B cell (primary cell): ENCODE data around the gene INF2. TPM values are rescaled to one million over a fixed set of nuclear protein-coding genes. Genes with fewer than 3 reads are reported as not detected.
A peak's percentile ranks its signal among the peaks of the same experiment; 100 is the strongest.

Source experiments
- ATAC-seq: fragments of 200-7000 bp; cut with Tn5 transposase; one replicate; pipeline ENCODE4 v1.10.0; 2021; ENCODE audit warnings: low read depth, mild to moderate bottlenecking, moderate number of reproducible peaks, moderate library complexity
- CTCF ChIA-PET: fragments of 350-600 bp; sonication (Branson Sonifier 250); formaldehyde crosslinking; loops from one replicate; lab custom pipeline; 2021; ENCODE audit warnings: antibody characterized with exemption, inconsistent platforms; lab: Charles Lee
- POLR2A ChIA-PET: fragments of 350-600 bp; sonication (Branson Sonifier 250); formaldehyde crosslinking; loops from one replicate; lab custom pipeline; 2021; ENCODE audit warnings: antibody characterized with exemption; lab: Charles Lee
- DNase-seq: peaks from one replicate; pipeline ENCODE4 v3.0.0; 2013
- H2AFZ ChIP-seq: 2 replicates; pipeline ENCODE4 v1.6.1; 2012; ENCODE audit warnings: mild to moderate bottlenecking, low read depth, low read length; ENCODE audit not compliant: insufficient read depth, poor library complexity, severe bottlenecking
- H3K27ac ChIP-seq, 2 donors: 1 replicate in 1 of 2; 2 replicates in 1 of 2; pipeline ENCODE4 v1.5.1; 2012 to 2013; ENCODE audit warnings: low read length in 2 of 2, mild to moderate bottlenecking in 2 of 2, moderate library complexity in 1 of 2
- H3K27me3 ChIP-seq, 4 experiments: fragments of 200-600 bp in 1 of 4; sonication (generic) in 1 of 4; replicated peaks in 1 of 4; 1 replicate in 2 of 4; 2 replicates in 2 of 4; pipeline versions ENCODE4 v1.6.1 to v1.7.0; 2013 to 2016; ENCODE audit warnings: low read length in 3 of 4, mild to moderate bottlenecking in 2 of 4, mixed read lengths in 1 of 4, moderate library complexity in 1 of 4; ENCODE audit not compliant: insufficient read depth in 4 of 4, control insufficient read depth in 3 of 4; ENCODE audit errors: control extremely low read depth in 1 of 4
- H3K36me3 ChIP-seq, 2 experiments: replicated peaks in 1 of 2; 1 replicate in 1 of 2; 2 replicates in 1 of 2; pipeline versions ENCODE4 v1.6.1 to v1.7.1; 2013; ENCODE audit warnings: low read length in 1 of 2; ENCODE audit not compliant: insufficient read depth in 2 of 2, control insufficient read depth in 1 of 2; ENCODE audit errors: control extremely low read depth in 1 of 2, extremely low read depth in 1 of 2
- H3K4me1 ChIP-seq, 2 donors: fragments of 200-600 bp in 1 of 2; sonication (generic) in 1 of 2; 1 replicate in 1 of 2; 2 replicates in 1 of 2; pipeline versions ENCODE4 v1.5.1 to v1.6.1; 2013 to 2017; ENCODE audit warnings: low read length in 2 of 2; ENCODE audit not compliant: control insufficient read depth in 2 of 2, insufficient read depth in 2 of 2
- H3K4me2 ChIP-seq: replicated peaks from 2 replicates; pipeline ENCODE3; 2012; ENCODE audit warnings: mild to moderate bottlenecking, low read depth, low read length; ENCODE audit not compliant: poor library complexity, severe bottlenecking
- H3K4me3 ChIP-seq, 5 experiments: fragments of 200-600 bp in 1 of 5; sonication (generic) in 1 of 5; 1 replicate in 3 of 5; 2 replicates in 2 of 5; pipeline versions ENCODE4 v1.5.1 to v1.7.0; 2011 to 2016; ENCODE audit warnings: low read length in 4 of 5, mild to moderate bottlenecking in 4 of 5, low read depth in 2 of 5, control low read depth in 1 of 5, moderate library complexity in 1 of 5; ENCODE audit not compliant: insufficient read depth in 1 of 5; ENCODE audit errors: control extremely low read depth in 1 of 5, extremely low read depth in 1 of 5
- H3K79me2 ChIP-seq: fragments of 200-600 bp; sonication (generic); one replicate; pipeline ENCODE4 v1.6.0; 2016; ENCODE audit warnings: low read length; ENCODE audit not compliant: control insufficient read depth, insufficient read depth
- H3K9ac ChIP-seq: fragments of 200-600 bp; sonication (generic); 2 replicates; pipeline ENCODE4 v1.6.1; 2017; ENCODE audit warnings: mild to moderate bottlenecking, low read length, moderate library complexity
- H3K9me3 ChIP-seq, 3 donors: one replicate each; pipeline versions ENCODE4 v1.6.1 to v1.7.1; 2013; ENCODE audit warnings: low read length in 2 of 3; ENCODE audit not compliant: control insufficient read depth in 2 of 3, insufficient read depth in 1 of 3; ENCODE audit errors: control extremely low read depth in 1 of 3
- H4K20me1 ChIP-seq: 2 replicates; pipeline ENCODE4 v1.6.0; 2012; ENCODE audit warnings: mild to moderate bottlenecking, low read length; ENCODE audit not compliant: insufficient read depth, control insufficient read depth, poor library complexity, severe bottlenecking
- H3K27ac Mint-ChIP-seq: one replicate; pipeline ENCODE4 v1.8.0; 2021; ENCODE audit warnings: mixed read lengths
- H3K27me3 Mint-ChIP-seq: one replicate; pipeline ENCODE4 v1.8.0; 2021; ENCODE audit warnings: mixed read lengths
- H3K4me1 Mint-ChIP-seq: one replicate; pipeline ENCODE4 v1.8.0; 2021; ENCODE audit warnings: mixed read lengths
- H3K4me3 Mint-ChIP-seq: one replicate; pipeline ENCODE4 v1.8.0; 2021; ENCODE audit warnings: mixed read lengths
- H3K9me3 Mint-ChIP-seq: one replicate; pipeline ENCODE4 v1.8.0; 2022; ENCODE audit warnings: mixed read lengths; ENCODE audit not compliant: insufficient read depth
- CTCF ChIP-seq: fragments of 200-600 bp; IDR thresholded peaks from one replicate; pipeline ENCODE4 v1.8.0; 2022; ENCODE audit warnings: antibody characterized with exemption, mild to moderate bottlenecking
- EZH2 ChIP-seq: IDR thresholded peaks from 2 replicates; pipeline ENCODE4 v1.6.1; 2012; ENCODE audit warnings: borderline replicate concordance, low read depth, mild to moderate bottlenecking, moderate library complexity, low read length; ENCODE audit not compliant: insufficient read depth, poor library complexity, severe bottlenecking
- whole genome bisulfite sequencing: methylation state at CpG from one replicate; pipeline ENCODE4 v1.1.5; 2013; ENCODE audit warnings: missing lambda C conversion rate; ENCODE audit not compliant: insufficient coverage; 5-methylcytosine and 5-hydroxymethylcytosine counted together
- intact Hi-C: fragments of 100-400 bp; cut with micrococcal nuclease; formaldehyde crosslinking; loops from one replicate; pipeline ENCODE4 v1.10.0; 2022
- polyA plus RNA-seq: library from polyadenylated mRNA; depleted of rRNA; stranded (reverse); fragments of >200 nt; gene quantifications from 2 replicates; pipeline ENCODE4 v1.2.3, GENCODE V29; 2012
- total RNA-seq, 2 donors: library from RNA; stranded (reverse); fragments of 120-200 nt in 1 of 2; gene quantifications; 1 replicate in 1 of 2; 2 replicates in 1 of 2; pipeline versions ENCODE4 v1.2.3 to v1.2.4, GENCODE V29; 2013 to 2022

INF2 gene
- total and polyA plus RNA-seq, 2 donors (not counting 1 experiment from before 2014, with no cell fraction given), result 90.2 to 100 TPM

GRCh38 chr14:104722938-104723650, 33.7 kb downstream of the INF2 start:
- H3K9me3 ChIP-seq, result no peaks in the 10 kb centered on the region
- Mint-ChIP-seq H3K4me3 (no peak overlapping the region), H3K27ac (no peak overlapping the region), H3K9me3 (no peaks in the 10 kb centered on the region), H3K27me3 (peaks cover 8% of the 10 kb centered on the region), H3K4me1 (peaks cover 3% of the 10 kb centered on the region)
- peak overlapping the region in 3 of 5 experiments; percentile 60 to 79 (median 64) for H3K4me3 ChIP-seq
- peak overlapping the region; percentile 97 for H3K4me2 ChIP-seq
- no peaks in the 10 kb centered on the region for H4K20me1 ChIP-seq
- POLR2A ChIA-PET, result no interaction called here
- no peak overlapping the region for H3K27ac ChIP-seq
- ATAC-seq (no peak), DNase-seq (no peak)
- intact Hi-C loops, result no loop called here
- H3K4me1 ChIP-seq, result peaks cover 6 to 10% of the 10 kb centered on the region in 2 donors
- 54% methylated on average over 26 of the region's 26 CpGs for WGBS
- H3K79me2 ChIP-seq, result no peaks in the 10 kb centered on the region
- peaks cover 0 to 9% (median 3%) of the 10 kb centered on the region in 4 experiments for H3K27me3 ChIP-seq
- no peak for TF ChIP-seq CTCF
- no peak for TF ChIP-seq EZH2
- peak overlapping the region; percentile 84 for H2AFZ ChIP-seq
- H3K9ac ChIP-seq, result no peak overlapping the region
- CTCF ChIA-PET, result interaction anchor here (0.9 to 3.6 kb wide), 8 partner anchors 11 to 103 kb away, joined by 3 to 12 read pairs (median 4); partner anchors contain the start of gene SIVA1
- peaks cover 0 to 3% of the 10 kb centered on the region in 2 experiments for H3K36me3 ChIP-seq
